ENCODE data around the gene OR1S1. TPM values are rescaled to one million over a fixed set of nuclear protein-coding genes. Genes with fewer than 3 reads are reported as not detected.

Gene OR1S1
- polyA plus RNA-seq, 1 experiment, result not detected

DNA sequence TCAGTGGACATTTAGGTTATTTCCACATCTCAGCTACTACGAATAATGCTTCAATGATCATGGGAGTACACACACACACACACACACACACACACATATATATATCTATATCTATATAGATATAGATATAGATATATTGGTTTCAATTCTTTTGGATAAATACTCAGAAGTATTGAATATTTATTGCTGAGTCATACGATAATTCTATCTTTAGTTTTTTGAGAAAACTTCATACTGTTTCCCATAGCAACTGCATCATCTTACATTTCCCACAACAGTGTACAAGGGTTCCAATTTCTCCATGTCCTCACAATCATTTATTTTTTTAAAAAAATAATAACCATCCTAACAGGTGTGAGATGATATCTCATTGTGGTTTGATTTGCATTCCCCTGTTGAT lies 16.6 kb upstream of the OR1S1 start:
- Histone ChIP-seq H3K4me3 (ENCODE audit: low read depth, low read length) (no peak overlapping the region), H3K36me3 (ENCODE audit: control insufficient read depth, insufficient read depth, low read length) (no peaks in the 10 kb centered on the region), H3K27me3 (ENCODE audit: control insufficient read depth, insufficient read depth, low read length) (no peaks in the 10 kb centered on the region)
- POLR2A ChIA-PET, result no interaction called here
- DNase-seq (ENCODE audit: low read depth), result no peak
- TF ChIP-seq, protein P1, sequence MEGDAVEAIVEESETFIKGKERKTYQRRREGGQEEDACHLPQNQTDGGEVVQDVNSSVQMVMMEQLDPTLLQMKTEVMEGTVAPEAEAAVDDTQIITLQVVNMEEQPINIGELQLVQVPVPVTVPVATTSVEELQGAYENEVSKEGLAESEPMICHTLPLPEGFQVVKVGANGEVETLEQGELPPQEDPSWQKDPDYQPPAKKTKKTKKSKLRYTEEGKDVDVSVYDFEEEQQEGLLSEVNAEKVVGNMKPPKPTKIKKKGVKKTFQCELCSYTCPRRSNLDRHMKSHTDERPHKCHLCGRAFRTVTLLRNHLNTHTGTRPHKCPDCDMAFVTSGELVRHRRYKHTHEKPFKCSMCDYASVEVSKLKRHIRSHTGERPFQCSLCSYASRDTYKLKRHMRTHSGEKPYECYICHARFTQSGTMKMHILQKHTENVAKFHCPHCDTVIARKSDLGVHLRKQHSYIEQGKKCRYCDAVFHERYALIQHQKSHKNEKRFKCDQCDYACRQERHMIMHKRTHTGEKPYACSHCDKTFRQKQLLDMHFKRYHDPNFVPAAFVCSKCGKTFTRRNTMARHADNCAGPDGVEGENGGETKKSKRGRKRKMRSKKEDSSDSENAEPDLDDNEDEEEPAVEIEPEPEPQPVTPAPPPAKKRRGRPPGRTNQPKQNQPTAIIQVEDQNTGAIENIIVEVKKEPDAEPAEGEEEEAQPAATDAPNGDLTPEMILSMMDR (IDR thresholded peaks at IDR 0.05; ENCODE audit: insufficient read depth, low read depth, low read length), result no peak
- CTCF ChIA-PET, result no interaction called here

DNA sequence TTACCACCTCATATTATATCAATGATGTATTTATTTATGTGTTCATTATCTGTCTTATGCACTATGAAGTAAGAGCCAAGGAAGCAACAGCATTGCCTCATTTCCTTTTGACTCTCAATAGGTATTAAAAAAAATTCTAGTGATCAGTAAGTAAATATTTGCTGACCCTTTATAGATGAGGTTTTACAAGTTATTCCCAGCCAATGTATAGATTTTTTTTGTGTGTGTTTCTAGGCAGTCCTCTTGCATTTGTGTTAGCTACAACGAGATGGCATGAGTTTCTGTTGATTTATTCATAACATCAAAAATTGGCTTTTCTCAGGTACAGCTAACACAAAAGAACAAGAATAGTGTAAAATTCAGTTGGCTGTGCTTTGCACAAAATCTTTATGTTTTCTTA lies 13.2 kb upstream of the OR1S1 start:
- Histone ChIP-seq H3K36me3 (ENCODE audit: control insufficient read depth, insufficient read depth, low read length) (no peaks in the 10 kb centered on the region), H3K4me3 (ENCODE audit: low read depth, low read length) (no peak overlapping the region), H3K27me3 (ENCODE audit: control insufficient read depth, insufficient read depth, low read length) (no peaks in the 10 kb centered on the region)
- no peak for DNase-seq (ENCODE audit: low read depth)
- CTCF ChIA-PET, result no interaction called here
- POLR2A ChIA-PET, result no interaction called here
- TF ChIP-seq, protein P1 (IDR thresholded peaks at IDR 0.05; ENCODE audit: insufficient read depth, low read depth, low read length), result no peak

DNA sequence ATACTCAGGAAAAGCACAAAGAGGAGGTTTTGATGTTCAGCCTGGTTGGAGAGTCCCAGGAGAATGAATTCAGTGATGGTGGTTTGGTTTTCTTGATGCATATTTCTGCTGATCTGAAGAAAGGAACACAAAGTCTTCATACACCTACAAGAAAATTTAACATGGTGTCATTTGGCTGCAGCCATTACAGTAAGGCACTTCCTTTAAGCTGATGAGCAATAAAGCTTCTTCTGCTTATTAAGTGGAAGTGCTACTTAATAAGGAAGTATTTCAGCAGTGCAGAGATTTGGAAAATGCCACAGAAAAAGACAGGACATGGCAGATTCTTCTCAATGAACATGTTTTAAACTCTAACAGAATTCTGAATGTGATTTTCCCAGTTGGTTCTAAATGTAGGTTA lies 8.5 kb upstream of the OR1S1 start, which contains the start of gene OR1S2:
Gene OR1S2 (minus strand): TSS at position 101 of the 400 bp plus-strand sequence. CDS start 0 bp downstream, at position 101.
- Histone ChIP-seq H3K4me3 (ENCODE audit: low read depth, low read length) (no peak within 1 kb of the TSS), H3K27me3 (ENCODE audit: control insufficient read depth, insufficient read depth, low read length) (no peaks in the 10 kb centered on the region), H3K36me3 (ENCODE audit: control insufficient read depth, insufficient read depth, low read length) (no peaks in the 10 kb centered on the region)
- ChIA-PET POLR2A (no interaction called here), CTCF (no interaction called here)
- TF ChIP-seq, protein P1 (IDR thresholded peaks at IDR 0.05; ENCODE audit: insufficient read depth, low read depth, low read length), result no peak
- DNase-seq (ENCODE audit: low read depth), result no peak

DNA sequence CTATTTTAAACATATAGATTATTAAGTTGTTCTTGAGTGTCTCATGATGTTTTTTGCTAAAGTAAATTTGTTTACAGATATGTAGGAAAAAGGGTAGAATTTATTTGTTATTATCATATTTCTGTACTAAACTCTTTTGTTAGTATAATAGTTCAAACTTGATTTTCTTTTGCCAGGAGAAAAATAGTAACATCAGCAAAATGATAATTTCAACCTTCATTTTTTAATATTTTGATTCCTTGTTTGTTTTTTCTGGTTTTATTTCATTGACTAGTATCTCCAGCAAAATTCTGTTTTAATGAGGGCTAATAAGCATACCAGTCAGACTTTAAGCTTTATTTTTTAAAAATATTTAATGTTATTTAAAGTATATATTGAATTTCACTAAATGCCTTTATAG lies 4.0 kb downstream of the OR1S1 start:
- ChIA-PET POLR2A (no interaction called here), CTCF (interaction anchor here (0.7 kb wide), 1 partner anchor 441 kb away, joined by 3 read pairs; no protein-coding TSS in a partner anchor)
- DNase-seq (ENCODE audit: low read depth), result no peak
- H3K27me3 ChIP-seq (ENCODE audit: control insufficient read depth, insufficient read depth, low read length), result no peaks in the 10 kb centered on the region
- TF ChIP-seq, protein P1 (IDR thresholded peaks at IDR 0.05; ENCODE audit: insufficient read depth, low read depth, low read length), result no peak
- H3K4me3 ChIP-seq (ENCODE audit: low read depth, low read length), result no peak overlapping the region
- no peaks in the 10 kb centered on the region for H3K36me3 ChIP-seq (ENCODE audit: control insufficient read depth, insufficient read depth, low read length)

DNA sequence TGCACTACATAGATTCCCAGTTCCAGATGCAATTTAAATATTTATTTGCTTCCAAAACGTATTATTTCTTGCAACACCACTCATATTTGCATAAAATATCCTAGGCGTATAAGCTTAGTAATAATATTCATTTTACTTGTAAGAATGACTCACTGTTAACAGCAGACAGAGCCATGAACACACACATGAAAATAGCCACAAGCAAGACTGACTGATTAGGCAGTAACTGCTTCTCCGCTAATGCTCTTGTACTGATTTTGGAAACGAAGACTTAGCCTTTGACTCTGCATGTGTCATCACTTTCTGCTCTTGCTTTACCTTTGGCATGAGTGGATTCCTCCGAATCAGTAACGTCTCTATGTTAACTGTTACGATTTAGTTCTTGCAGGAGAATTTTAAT lies 10.2 kb downstream of the OR1S1 start:
- TF ChIP-seq, protein P1 (IDR thresholded peaks at IDR 0.05; ENCODE audit: insufficient read depth, low read depth, low read length), result no peak
- POLR2A ChIA-PET, result no interaction called here
- CTCF ChIA-PET, result no interaction called here
- DNase-seq (ENCODE audit: low read depth), result no peak
- Histone ChIP-seq H3K4me3 (ENCODE audit: low read depth, low read length) (no peak overlapping the region), H3K27me3 (ENCODE audit: control insufficient read depth, insufficient read depth, low read length) (no peaks in the 10 kb centered on the region), H3K36me3 (ENCODE audit: control insufficient read depth, insufficient read depth, low read length) (no peaks in the 10 kb centered on the region)
